HG02759 (cell line): ENCODE measurements around the gene EP400.

Experiments
- ATAC-seq: cut with Tn5 transposase; IDR thresholded peaks from one replicate; pipeline ENCODE4 v1.9.1; 2021; ENCODE audit warnings: mild to moderate bottlenecking, moderate library complexity; ENCODE audit not compliant: unreplicated experiment

EP400 gene

GRCh38 chr12:131949431-131950181, at the start of gene EP400:
EP400 (plus strand) TSS chr12:131949942; CDS start chr12:131960620, 10,678 bp downstream.
- ATAC-seq: peak; percentile 93

GRCh38 chr12:131900397-131900796, 49.3 kb upstream of the EP400 start:
- ATAC-seq: no peak

- no peak for ATAC-seq
Measured at GRCh38 chr12:131901431-131902331, 48.1 kb upstream of the EP400 start.

GRCh38 chr12:131902332-131903241, 47.2 kb upstream of the EP400 start:
- no peak for ATAC-seq

- ATAC-seq: no peak
Measured at GRCh38 chr12:131903270-131904255, 46.2 kb upstream of the EP400 start.

- no peak for ATAC-seq
Measured at GRCh38 chr12:131904346-131904745, 45.4 kb upstream of the EP400 start.

DNA sequence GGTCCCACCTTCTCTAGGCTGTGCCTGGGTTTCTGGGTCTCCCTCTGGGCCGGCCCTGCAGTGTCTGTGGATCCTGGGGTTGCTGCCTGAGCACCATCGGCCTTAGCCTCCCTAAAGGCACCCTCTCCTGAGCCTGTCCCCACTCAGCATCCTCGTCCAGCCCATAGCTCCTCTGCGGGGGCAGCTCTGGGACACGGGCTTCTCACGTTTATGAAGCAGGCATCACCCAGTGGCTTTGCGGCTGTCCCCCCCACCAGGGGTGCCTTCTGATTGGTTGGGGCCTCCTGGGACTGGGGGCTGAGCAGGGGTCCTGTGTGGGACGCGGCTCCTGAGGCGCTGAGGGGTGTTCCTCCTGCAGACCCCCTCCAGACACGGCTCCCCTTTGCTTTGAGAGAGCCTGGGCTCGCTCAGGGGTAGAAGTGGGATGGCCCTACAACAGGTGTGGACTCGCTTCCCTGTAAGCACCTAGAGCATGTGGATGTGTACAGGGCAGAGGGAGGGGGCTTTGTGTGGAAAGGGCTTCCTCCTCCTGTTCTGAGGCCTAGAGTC, 44.6 kb upstream of the EP400 start:
- ATAC-seq: no peak

DNA sequence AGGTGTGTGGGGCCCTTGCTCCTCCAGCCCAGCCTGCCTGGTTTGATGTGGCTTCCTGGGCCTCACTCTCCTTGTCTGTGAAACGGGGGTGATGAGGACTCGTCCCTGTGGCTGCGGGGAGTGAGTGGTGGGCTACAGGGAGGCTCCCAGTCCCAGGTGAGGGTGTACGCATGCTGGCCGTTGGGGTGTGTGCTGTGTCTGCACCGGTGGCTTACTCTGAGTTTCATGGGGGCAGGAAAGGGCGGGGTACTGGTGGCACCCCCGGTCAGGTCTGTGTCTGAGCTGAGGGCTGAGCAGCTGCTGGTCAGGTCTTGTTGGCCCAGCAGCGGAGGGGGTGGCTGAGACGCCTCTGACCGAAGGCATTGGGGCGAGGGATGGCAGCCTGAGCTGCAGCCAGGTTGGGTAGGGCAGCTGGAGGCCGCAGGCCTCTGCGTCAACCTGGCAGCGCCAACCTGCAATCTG, 44.1 kb upstream of the EP400 start:
- no peak for ATAC-seq

- no peak for ATAC-seq
Measured at GRCh38 chr12:131907379-131908091, 42.2 kb upstream of the EP400 start.

DNA sequence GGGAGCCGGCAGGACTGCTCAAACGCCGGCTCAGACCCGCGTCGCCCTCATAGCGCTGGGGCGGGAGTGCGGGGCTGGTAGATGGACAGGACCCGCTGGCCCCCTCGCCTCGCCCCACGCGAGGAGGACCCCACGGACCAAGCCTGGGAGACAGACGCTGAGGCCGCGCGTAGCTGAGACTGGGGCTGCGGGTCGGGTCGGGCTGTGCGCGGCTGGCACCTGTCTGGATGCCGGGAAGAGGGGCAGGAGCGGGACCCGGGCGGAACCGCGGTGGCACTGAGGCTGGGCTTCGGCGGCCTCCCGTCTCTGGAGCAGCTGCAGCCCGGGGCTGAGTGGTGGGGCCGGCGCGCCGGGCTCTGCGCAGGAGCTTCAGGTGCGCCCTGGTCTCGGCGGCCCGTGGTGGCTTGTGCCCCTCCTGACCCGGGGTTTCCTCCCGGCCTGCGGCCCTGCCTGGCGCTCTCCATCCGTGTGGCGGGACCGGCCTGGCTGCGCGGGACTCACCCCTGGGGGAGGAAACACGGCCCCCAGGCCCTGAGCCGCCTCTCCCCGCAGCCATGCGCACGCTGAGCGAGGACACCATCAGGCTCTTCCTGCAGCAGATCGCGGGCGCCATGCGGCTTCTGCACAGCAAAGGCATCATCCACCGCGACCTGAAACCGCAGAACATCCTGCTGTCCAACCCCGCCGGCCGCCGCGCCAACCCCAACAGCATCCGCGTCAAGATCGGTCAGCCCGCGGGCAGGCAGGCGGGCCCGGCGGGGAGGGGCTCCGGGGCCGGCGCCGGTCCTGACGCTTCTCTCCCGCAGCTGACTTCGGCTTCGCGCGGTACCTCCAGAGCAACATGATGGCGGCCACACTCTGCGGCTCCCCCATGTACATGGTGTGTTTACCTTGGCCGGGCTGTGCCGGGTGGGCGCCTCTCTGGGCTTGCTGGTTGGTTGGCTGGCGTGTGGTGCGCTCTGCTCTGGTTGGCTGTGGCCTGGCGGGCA, 41.4 kb upstream of the EP400 start:
- ATAC-seq: no peak

DNA sequence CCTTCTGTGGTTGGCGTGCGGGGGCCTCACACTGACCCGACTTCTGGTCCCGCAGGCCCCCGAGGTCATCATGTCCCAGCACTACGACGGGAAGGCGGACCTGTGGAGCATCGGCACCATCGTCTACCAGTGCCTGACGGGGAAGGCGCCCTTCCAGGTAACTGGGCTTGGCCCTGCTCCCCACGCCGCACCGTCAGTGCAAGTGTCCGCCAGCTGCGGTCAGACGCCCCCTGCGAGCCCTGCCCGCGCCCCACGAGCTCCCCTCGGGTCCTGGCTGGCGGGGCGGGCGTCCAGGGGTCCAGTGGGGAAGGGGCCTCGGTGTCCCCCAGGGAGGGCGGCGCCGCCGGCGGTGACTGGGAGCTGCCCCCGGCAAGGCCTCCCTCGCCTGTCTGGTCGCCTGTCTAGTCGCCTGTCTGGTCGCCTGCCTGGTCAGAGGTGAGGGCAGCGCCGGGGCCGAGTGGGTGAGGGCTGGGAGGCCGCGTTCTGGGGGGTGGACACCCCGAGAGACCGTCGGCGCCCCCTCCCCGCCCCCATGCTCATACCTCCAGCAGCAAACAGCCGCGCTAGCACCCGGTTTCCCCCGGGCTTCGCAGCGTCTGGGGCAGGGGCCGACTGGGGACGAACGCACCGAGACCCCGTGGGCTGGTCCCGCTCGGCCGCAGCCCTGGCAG, 40.5 kb upstream of the EP400 start:
- no peak for ATAC-seq

DNA sequence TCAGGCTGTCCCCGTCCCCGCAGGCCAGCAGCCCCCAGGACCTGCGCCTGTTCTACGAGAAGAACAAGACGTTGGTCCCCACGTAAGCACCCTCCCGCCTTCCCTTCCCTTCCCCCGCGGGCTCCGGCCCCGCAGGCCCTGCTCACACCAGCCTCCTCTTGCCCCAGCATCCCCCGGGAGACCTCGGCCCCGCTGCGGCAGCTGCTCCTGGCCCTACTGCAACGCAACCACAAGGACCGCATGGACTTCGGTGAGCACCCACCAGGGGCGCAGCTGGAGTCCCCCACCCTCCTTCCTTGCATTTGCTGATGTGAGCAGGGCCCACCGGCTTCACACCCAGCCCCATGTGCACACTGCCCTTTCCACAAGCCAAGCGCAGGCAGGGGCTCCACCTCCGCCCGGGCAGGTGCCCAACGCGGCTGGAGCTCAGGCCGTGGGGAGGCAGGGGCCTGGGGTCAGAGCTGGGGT, 40.0 kb upstream of the EP400 start:
- no peak for ATAC-seq

- no peak for ATAC-seq
Measured at GRCh38 chr12:131910302-131911027, 39.3 kb upstream of the EP400 start.

DNA sequence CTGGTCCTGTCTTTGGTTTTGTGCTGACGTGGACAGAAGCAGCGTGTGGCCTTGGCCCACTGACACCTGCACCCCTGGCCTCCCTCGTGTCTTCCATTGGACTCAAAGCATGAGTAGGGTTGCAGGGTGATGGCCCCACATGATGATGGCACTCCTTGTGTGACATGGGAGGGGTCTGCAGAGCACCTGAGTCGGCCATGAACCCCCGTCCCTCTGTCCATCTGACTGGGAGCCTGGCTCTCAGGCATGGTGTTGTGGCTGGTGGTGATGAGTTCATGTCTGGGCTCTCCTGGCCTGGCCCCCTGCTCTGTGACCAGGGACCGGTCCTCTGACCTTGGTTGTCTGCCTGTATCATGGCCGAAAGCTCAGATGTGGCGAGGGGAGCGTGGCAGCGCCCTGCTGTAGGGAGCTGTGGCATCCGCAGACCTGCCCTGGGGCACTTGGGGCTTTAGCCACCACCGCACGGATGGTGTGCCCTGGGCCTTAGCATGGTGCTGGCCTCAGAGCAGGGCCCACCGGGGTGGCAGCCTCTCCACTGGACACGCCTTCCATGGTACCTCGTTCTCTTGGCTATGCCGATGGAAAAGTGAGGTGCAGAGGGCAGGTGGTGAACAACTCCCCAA, 38.6 kb upstream of the EP400 start:
- no peak for ATAC-seq

GRCh38 chr12:131911851-131912477, 37.8 kb upstream of the EP400 start:
- ATAC-seq: no peak
